Natural killer cell (primary cell): Measurements from ENCODE around the gene TMTC2. TPM values are rescaled to one million over a fixed set of nuclear protein-coding genes. Genes with fewer than 3 reads are reported as not detected.

Source experiments
- ATAC-seq, 3 donors: fragments of 150-1000 bp in 2 of 3; fragments of 200-7000 bp in 1 of 3; cut with Tn5 transposase; 1 replicate in 1 of 3; 2 replicates in 2 of 3; pipeline ENCODE4 v1.10.0; 2021; ENCODE audit warnings: mild to moderate bottlenecking in 2 of 3, moderate library complexity in 2 of 3
- DNase-seq, 2 donors: peaks; one replicate each; pipeline versions ENCODE4 v3.0.0 to v3.0.0-alpha.2; 2013 to 2021; ENCODE audit warnings: mixed read lengths in 1 of 2
- H3K27ac ChIP-seq: one replicate; pipeline ENCODE4 v1.5.1; 2013; ENCODE audit warnings: mild to moderate bottlenecking, low read length
- H3K27me3 ChIP-seq: one replicate; pipeline ENCODE4 v1.6.1; 2013; ENCODE audit warnings: low read length; ENCODE audit not compliant: control insufficient read depth, insufficient read depth
- H3K36me3 ChIP-seq: one replicate; pipeline ENCODE4 v1.6.1; 2013; ENCODE audit warnings: low read length; ENCODE audit not compliant: control insufficient read depth, insufficient read depth
- H3K4me1 ChIP-seq: one replicate; pipeline ENCODE4 v1.6.1; 2013; ENCODE audit warnings: low read length; ENCODE audit not compliant: control insufficient read depth, insufficient read depth
- H3K4me3 ChIP-seq: one replicate; pipeline ENCODE4 v1.5.1; 2013; ENCODE audit warnings: low read length
- H3K9me3 ChIP-seq: one replicate; pipeline ENCODE4 v1.6.1; 2013; ENCODE audit warnings: low read length; ENCODE audit not compliant: control insufficient read depth, insufficient read depth
- H3K27ac Mint-ChIP-seq, 2 donors: one replicate each; pipeline ENCODE4 v1.8.0; 2022; ENCODE audit warnings: mild to moderate bottlenecking in 2 of 2, mixed read lengths in 2 of 2, moderate library complexity in 1 of 2
- H3K27me3 Mint-ChIP-seq, 2 donors: one replicate each; pipeline ENCODE4 v1.8.0; 2022; ENCODE audit warnings: low read depth in 2 of 2, mixed read lengths in 2 of 2
- H3K36me3 Mint-ChIP-seq: one replicate; pipeline ENCODE4 v1.8.0; 2022; ENCODE audit warnings: mixed read lengths
- H3K4me1 Mint-ChIP-seq, 2 donors: one replicate each; pipeline ENCODE4 v1.8.0; 2022; ENCODE audit warnings: mixed read lengths in 2 of 2
- H3K4me3 Mint-ChIP-seq: one replicate; pipeline ENCODE4 v1.8.0; 2022; ENCODE audit warnings: mild to moderate bottlenecking, moderate library complexity, mixed read lengths
- H3K9me3 Mint-ChIP-seq, 2 donors: one replicate each; pipeline ENCODE4 v1.8.0; 2022; ENCODE audit warnings: mixed read lengths in 2 of 2
- CTCF ChIP-seq: fragments of 200-600 bp; IDR thresholded peaks from one replicate; pipeline ENCODE4 v1.8.0; 2022; ENCODE audit warnings: antibody characterized with exemption
- WGBS: methylation state at CpG from one replicate; pipeline ENCODE4 v1.1.7; 2013; ENCODE audit warnings: missing lambda C conversion rate; ENCODE audit not compliant: insufficient coverage; 5-methylcytosine and 5-hydroxymethylcytosine counted together
- intact Hi-C: fragments of 100-400 bp; cut with micrococcal nuclease; formaldehyde crosslinking; loops from one replicate; pipeline ENCODE4 v1.14.2; 2022
- total RNA-seq, 4 donors: library from RNA; stranded (reverse); fragments of 120-200 nt in 1 of 4; gene quantifications; one replicate each; pipeline versions ENCODE4 v1.2.3 to v1.2.4, GENCODE V29; 2013 to 2022

TMTC2 gene
- total RNA-seq, 3 donors from 2014 or later (not counting 1 experiment from before 2014, with no cell fraction given): 1.4 to 2.3 (median 1.6) TPM

- H3K4me3 Mint-ChIP-seq: no peak overlapping the region
- ATAC-seq (no peak), DNase-seq (no peak)
- Histone ChIP-seq H3K27ac (no peak overlapping the region), H3K4me1 (no peaks in the 10 kb centered on the region), H3K36me3 (no peaks in the 10 kb centered on the region), H3K9me3 (no peaks in the 10 kb centered on the region), H3K4me3 (no peak overlapping the region), H3K27me3 (no peaks in the 10 kb centered on the region)
- no peaks in the 10 kb centered on the region for H3K27me3 Mint-ChIP-seq
- no peak overlapping the region for H3K27ac Mint-ChIP-seq
- intact Hi-C loops: no loop called here
- no peaks in the 10 kb centered on the region for H3K36me3 Mint-ChIP-seq
- TF ChIP-seq CTCF: no peak
- peaks cover 0 to 2% of the 10 kb centered on the region in 2 donors for H3K9me3 Mint-ChIP-seq
- H3K4me1 Mint-ChIP-seq: no peaks in the 10 kb centered on the region
Observed at GRCh38 chr12:82788594-82788993, 101.9 kb downstream of the TMTC2 start.

GRCh38 chr12:82789674-82790073 lies 103.0 kb downstream of the TMTC2 start:
- H3K36me3 Mint-ChIP-seq: no peaks in the 10 kb centered on the region
- intact Hi-C loops: no loop called here
- Histone ChIP-seq H3K9me3 (no peaks in the 10 kb centered on the region), H3K27ac (no peak overlapping the region), H3K36me3 (no peaks in the 10 kb centered on the region), H3K4me3 (no peak overlapping the region), H3K4me1 (no peaks in the 10 kb centered on the region), H3K27me3 (no peaks in the 10 kb centered on the region)
- no peaks in the 10 kb centered on the region for H3K4me1 Mint-ChIP-seq
- H3K9me3 Mint-ChIP-seq: peaks cover 0 to 2% of the 10 kb centered on the region in 2 donors
- no peak overlapping the region for H3K27ac Mint-ChIP-seq
- ATAC-seq (no peak), DNase-seq (no peak)
- TF ChIP-seq CTCF: no peak
- H3K27me3 Mint-ChIP-seq: no peaks in the 10 kb centered on the region
- H3K4me3 Mint-ChIP-seq: no peak overlapping the region

GRCh38 chr12:82793751-82794281 lies 107.1 kb downstream of the TMTC2 start:
- Mint-ChIP-seq H3K9me3 (no peaks in the 10 kb centered on the region), H3K4me3 (no peak overlapping the region), H3K4me1 (no peaks in the 10 kb centered on the region), H3K27me3 (no peaks in the 10 kb centered on the region), H3K27ac (no peak overlapping the region), H3K36me3 (no peaks in the 10 kb centered on the region)
- ATAC-seq (no peak), DNase-seq (no peak)
- 86% methylated on average over 8 of the region's 8 CpGs for WGBS
- TF ChIP-seq CTCF: no peak
- no peaks in the 10 kb centered on the region for H3K36me3 ChIP-seq
- H3K9me3 ChIP-seq: no peaks in the 10 kb centered on the region
- H3K27ac ChIP-seq: no peak overlapping the region
- no peak overlapping the region for H3K4me3 ChIP-seq
- intact Hi-C loops: no loop called here
- no peaks in the 10 kb centered on the region for H3K27me3 ChIP-seq
- H3K4me1 ChIP-seq: no peaks in the 10 kb centered on the region

GRCh38 chr12:82797480-82797879 lies 110.8 kb downstream of the TMTC2 start:
- no peak for TF ChIP-seq CTCF
- Mint-ChIP-seq H3K27ac (no peak overlapping the region), H3K9me3 (peaks cover 0 to 1% of the 10 kb centered on the region in 2 donors), H3K36me3 (no peaks in the 10 kb centered on the region), H3K4me3 (no peak overlapping the region), H3K4me1 (no peaks in the 10 kb centered on the region), H3K27me3 (no peaks in the 10 kb centered on the region)
- Histone ChIP-seq H3K4me3 (no peak overlapping the region), H3K36me3 (no peaks in the 10 kb centered on the region), H3K4me1 (no peaks in the 10 kb centered on the region), H3K27me3 (no peaks in the 10 kb centered on the region), H3K9me3 (no peaks in the 10 kb centered on the region), H3K27ac (no peak overlapping the region)
- DNase-seq (no peak), ATAC-seq (no peak)
- WGBS: 91% methylated on average over 2 of the region's 4 CpGs
- intact Hi-C loops: no loop called here
